ENCODE measurements around the gene FPR1. TPM values are rescaled to one million over a fixed set of nuclear protein-coding genes. Genes with fewer than 3 reads are reported as not detected.
"Not testable (repeated sequence)": the region's sequence is repeated elsewhere in the genome, so short reads cannot be mapped to it uniquely, and the experiment has no call there.

Gene FPR1
- total and polyA plus RNA-seq, 2 of the 4 experiments (the other 2 are of a cell fraction), result not detected

DNA sequence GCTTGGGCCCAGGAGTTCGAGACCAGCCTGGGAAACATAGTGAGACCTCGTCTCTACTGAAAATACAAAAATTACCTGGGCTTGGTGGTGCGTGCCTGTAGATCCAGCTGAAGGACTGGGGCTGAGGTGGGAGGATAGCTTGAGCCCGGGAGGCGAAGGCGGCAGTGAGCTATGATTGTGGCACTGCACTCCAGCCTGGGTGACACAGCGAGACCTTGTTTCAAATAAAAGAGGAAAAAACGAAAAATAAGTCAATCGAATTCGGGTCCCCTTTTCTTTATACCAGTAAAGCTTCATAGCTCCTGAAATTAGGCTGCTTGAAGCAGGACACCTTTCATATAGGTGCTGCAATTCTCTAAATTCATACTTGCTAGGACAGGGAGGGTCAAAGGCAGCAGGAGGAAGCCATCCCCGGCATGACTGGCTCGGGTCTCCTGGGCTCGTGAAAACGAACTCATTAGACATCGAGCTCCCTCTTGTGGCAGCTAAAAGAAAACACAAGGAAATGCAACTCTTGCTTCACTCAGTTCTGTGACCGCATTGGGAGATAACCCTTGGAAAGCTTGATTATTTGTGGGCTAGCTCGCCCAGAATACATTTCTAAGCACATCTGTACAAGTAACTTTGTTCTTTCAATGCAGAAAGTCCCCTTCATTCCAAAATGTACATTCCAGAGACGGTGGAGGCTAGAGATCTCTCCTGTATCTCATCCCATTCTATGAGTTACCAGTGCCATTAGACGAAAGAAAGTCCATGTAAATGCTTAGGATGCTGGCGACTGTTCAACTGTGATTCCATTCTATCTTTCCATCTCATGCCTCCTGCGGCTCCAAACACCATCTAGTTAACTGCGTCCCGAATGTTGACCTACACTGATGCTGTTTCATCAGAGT is 26.1 kb upstream of the FPR1 start (continued):
- TF ChIP-seq POLR2A (IDR thresholded peaks at IDR 0.05; ENCODE audit: low read depth, low read length), result no peak
- TF ChIP-seq MAZ (IDR thresholded peaks at IDR 0.05; ENCODE audit: borderline replicate concordance, low read depth, low read length), result no peak

- H2AK9ac ChIP-seq (replicated peaks; ENCODE audit: low read depth, low read length, poor library complexity); DNase-seq; H4K5ac ChIP-seq (ENCODE audit: low read depth, low read length); H3K4ac ChIP-seq (ENCODE audit: low read depth, low read length); H3K4me1 ChIP-seq (ENCODE audit: control insufficient read depth, insufficient read depth, low read length); H3K9me3 ChIP-seq (ENCODE audit: control insufficient read depth, insufficient read depth, low read length); H3K9me1 ChIP-seq (ENCODE audit: insufficient read depth, low read length); H3K56ac ChIP-seq (ENCODE audit: extremely low read depth, insufficient read depth, low read length); H3K23ac ChIP-seq (ENCODE audit: low read depth, low read length); H3K27me3 ChIP-seq (ENCODE audit: control insufficient read depth, insufficient read depth, low read length); ATAC-seq (ENCODE audit: low read depth); H2AK5ac ChIP-seq (ENCODE audit: low read depth, low read length); POLR2A ChIA-PET (ENCODE audit: unreplicated experiment); H3K79me1 ChIP-seq (ENCODE audit: low read depth in 1 of 2, low read length in 2 of 2); H2BK5ac ChIP-seq (ENCODE audit: low read depth, low read length, poor library complexity, severe bottlenecking); H3K18ac ChIP-seq (ENCODE audit: low read depth, low read length); H4K8ac ChIP-seq (ENCODE audit: low read depth in 2 of 2, low read length in 2 of 2); CTCF ChIA-PET; H2BK15ac ChIP-seq (ENCODE audit: low read depth, low read length); H3K36me3 ChIP-seq (ENCODE audit: control insufficient read depth, insufficient read depth, low read length); BruUV-seq (replicated peaks); H2AFZ ChIP-seq (replicated peaks; ENCODE audit: low read length, poor library complexity); H3K14ac ChIP-seq (replicated peaks; ENCODE audit: low read depth, low read length); H3K9ac ChIP-seq (ENCODE audit: low read depth, low read length); H2BK20ac ChIP-seq (ENCODE audit: low read depth, low read length); H3K27ac ChIP-seq (ENCODE audit: insufficient read depth, low read length); H4K20me1 ChIP-seq (ENCODE audit: insufficient read depth, low read length); H2BK120ac ChIP-seq (ENCODE audit: low read depth, low read length); H3K4me2 ChIP-seq (ENCODE audit: low read depth, low read length); H4K91ac ChIP-seq (ENCODE audit: insufficient read depth, low read depth, low read length); dilution Hi-C loops (cut with HindIII; ENCODE audit: low sequenced_read_pairs, unreplicated experiment); H3K4me3 ChIP-seq (ENCODE audit: insufficient read depth, low read depth, low read length): not testable (repeated sequence)
- in situ Hi-C loops (cut with MboI; ENCODE audit: low sequenced_read_pairs) (loop anchor here (10.0 kb wide), 1 partner anchor 112 kb away; no protein-coding TSS in a partner anchor), intact Hi-C loops (cut with micrococcal nuclease) (loop anchor here (5.0 kb wide), 1 partner anchor 439 kb away; no protein-coding TSS in a partner anchor)
- no CpG with 5 or more reads among the region's 1 CpG for WGBS, 2 experiments (ENCODE audit: extremely low coverage in 2 of 2, insufficient read length in 1 of 2)
Measured at GRCh38 chr19:51776561-51776960, 24.9 kb upstream of the FPR1 start.
